BLaER1 (cell line): ENCODE data around the gene PARD6B.
"Not testable (repeated sequence)": the region's sequence is repeated elsewhere in the genome, so short reads cannot be mapped to it uniquely, and the experiment has no call there.

Experiments used
- H3K27ac ChIP-seq: shearing (Covaris generic); formaldehyde crosslinking; 2 replicates; pipeline ENCODE4 v1.8.1; 2022
- H3K27me3 ChIP-seq: shearing (Covaris generic); formaldehyde crosslinking; 2 replicates; pipeline ENCODE4 v1.8.1; 2022
- H3K36me3 ChIP-seq: shearing (Covaris generic); formaldehyde crosslinking; 2 replicates; pipeline ENCODE4 v1.8.1; 2022
- H3K4me1 ChIP-seq: shearing (Covaris generic); formaldehyde crosslinking; 2 replicates; pipeline ENCODE4 v1.8.1; 2022
- H3K4me2 ChIP-seq: shearing (Covaris generic); formaldehyde crosslinking; 2 replicates; pipeline ENCODE4 v1.8.1; 2022
- H3K4me3 ChIP-seq: shearing (Covaris generic); formaldehyde crosslinking; 2 replicates; pipeline ENCODE4 v1.8.1; 2022
- H3K9ac ChIP-seq: shearing (Covaris generic); formaldehyde crosslinking; 2 replicates; pipeline ENCODE4 v1.8.1; 2022
- H3K9me3 ChIP-seq: shearing (Covaris generic); formaldehyde crosslinking; 2 replicates; pipeline ENCODE4 v1.8.1; 2022
- H4K20me1 ChIP-seq: shearing (Covaris generic); formaldehyde crosslinking; 2 replicates; pipeline ENCODE4 v1.8.1; 2022
- Cebpa-rat ChIP-seq: shearing (Covaris generic); IDR thresholded peaks from 2 replicates; pipeline ENCODE4 v1.8.1; 2022

Gene PARD6B

DNA sequence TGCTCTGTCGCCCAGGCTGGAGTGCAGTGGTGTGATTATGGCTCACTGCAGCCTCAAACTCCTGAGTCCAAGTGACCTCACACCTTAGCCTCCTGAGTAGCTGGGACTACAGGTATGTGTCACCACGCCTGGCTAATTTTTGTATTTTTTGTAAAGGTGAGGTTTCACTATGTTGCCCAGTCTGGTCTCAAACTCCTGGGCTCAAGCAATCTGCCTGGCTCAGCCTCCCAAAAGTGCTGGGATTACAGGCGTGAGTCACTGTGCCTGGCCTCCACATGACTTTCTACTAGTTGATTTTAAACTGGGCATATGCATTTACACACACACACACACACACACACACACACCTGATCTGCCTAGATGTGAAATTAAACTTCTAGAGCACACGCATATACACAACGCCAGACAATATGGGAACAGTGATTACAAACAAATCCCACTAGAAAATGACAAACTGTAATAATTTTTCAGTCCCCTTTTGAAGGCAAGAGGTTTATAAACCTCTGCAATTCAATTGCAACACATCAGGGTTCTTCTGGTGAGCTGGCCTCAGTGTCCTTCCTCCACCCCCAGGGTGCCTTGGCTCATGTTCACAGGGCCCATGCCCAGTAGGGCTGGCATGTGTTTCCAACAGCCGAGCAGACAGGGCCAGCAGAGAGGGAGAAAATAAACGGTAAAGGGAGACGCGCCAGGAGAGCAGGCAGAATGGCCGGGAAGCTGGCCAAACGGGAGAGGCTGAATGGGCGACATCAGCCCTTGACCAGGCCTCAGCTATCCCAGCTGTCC lies 31.2 kb downstream of the PARD6B start:
- H3K9ac ChIP-seq = no peak overlapping the region
- no peak for TF ChIP-seq Cebpa-rat
- peaks cover 29% of the 10 kb centered on the region for H3K4me1 ChIP-seq
- no peaks in the 10 kb centered on the region for H3K9me3 ChIP-seq
- no peaks in the 10 kb centered on the region for H3K36me3 ChIP-seq
- H3K4me2 ChIP-seq = no peak overlapping the region
- H3K4me3 ChIP-seq = no peak overlapping the region
- no peak overlapping the region for H3K27ac ChIP-seq
- H4K20me1 ChIP-seq = no peaks in the 10 kb centered on the region
- H3K27me3 ChIP-seq = no peaks in the 10 kb centered on the region

- not testable (repeated sequence) for H3K9me3 ChIP-seq, H4K20me1 ChIP-seq, H3K9ac ChIP-seq, H3K36me3 ChIP-seq, H3K4me3 ChIP-seq, H3K27ac ChIP-seq, H3K27me3 ChIP-seq
- H3K4me1 ChIP-seq = peaks cover 41% of the 10 kb centered on the region
- H3K4me2 ChIP-seq = peak overlapping the region; percentile 39
Observed at GRCh38 chr20:50763550-50764458, 32.4 kb downstream of the PARD6B start.

DNA sequence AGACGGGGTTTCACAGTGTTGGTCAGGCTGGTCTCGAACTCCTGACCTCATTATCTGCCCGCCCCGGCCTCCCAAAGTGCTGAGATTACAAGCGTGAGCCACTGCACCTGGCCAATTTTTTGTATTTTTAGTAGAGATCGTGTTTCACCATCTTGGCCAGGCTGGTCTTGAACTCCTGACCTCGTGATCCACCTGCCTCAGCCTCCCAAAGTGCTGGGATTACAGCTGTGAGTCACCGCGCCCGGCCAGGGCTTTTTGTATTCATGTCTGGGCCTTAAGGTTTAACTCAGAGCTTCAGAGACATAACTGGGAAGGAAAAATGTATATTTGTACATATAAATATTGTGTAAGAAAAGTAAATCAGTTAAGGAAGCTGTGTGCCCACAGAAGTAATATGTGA lies 33.9 kb downstream of the PARD6B start:
- not testable (repeated sequence) for H3K27ac ChIP-seq, H3K27me3 ChIP-seq, H3K9me3 ChIP-seq, H3K9ac ChIP-seq, H3K4me2 ChIP-seq, H3K36me3 ChIP-seq, H3K4me3 ChIP-seq, H4K20me1 ChIP-seq
- H3K4me1 ChIP-seq = peaks cover 55% of the 10 kb centered on the region

DNA sequence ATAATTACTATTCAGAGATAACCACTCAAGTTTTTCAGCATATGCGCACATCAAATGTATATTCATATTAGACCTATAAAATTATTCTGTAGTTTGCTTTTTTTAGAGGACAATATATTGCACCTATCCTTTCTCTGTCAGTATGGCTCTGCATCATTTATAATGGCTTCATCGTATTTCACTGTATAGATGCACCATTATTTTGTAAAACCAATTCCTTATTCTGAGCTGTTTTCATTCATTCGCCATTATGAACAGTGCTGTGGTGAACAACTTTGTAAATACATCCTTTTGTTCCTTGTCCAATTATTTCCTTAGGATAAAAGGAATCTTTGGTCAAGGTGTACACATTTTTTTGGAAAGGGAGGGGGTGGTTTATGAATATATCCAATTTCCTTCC lies 34.3 kb downstream of the PARD6B start:
- Histone ChIP-seq H3K27me3 (no peaks in the 10 kb centered on the region), H3K9ac (no peak overlapping the region), H3K36me3 (no peaks in the 10 kb centered on the region), H3K4me2 (no peak overlapping the region), H4K20me1 (no peaks in the 10 kb centered on the region), H3K4me3 (no peak overlapping the region), H3K4me1 (peaks cover 55% of the 10 kb centered on the region), H3K9me3 (no peaks in the 10 kb centered on the region), H3K27ac (no peak overlapping the region)
- TF ChIP-seq Cebpa-rat = no peak

DNA sequence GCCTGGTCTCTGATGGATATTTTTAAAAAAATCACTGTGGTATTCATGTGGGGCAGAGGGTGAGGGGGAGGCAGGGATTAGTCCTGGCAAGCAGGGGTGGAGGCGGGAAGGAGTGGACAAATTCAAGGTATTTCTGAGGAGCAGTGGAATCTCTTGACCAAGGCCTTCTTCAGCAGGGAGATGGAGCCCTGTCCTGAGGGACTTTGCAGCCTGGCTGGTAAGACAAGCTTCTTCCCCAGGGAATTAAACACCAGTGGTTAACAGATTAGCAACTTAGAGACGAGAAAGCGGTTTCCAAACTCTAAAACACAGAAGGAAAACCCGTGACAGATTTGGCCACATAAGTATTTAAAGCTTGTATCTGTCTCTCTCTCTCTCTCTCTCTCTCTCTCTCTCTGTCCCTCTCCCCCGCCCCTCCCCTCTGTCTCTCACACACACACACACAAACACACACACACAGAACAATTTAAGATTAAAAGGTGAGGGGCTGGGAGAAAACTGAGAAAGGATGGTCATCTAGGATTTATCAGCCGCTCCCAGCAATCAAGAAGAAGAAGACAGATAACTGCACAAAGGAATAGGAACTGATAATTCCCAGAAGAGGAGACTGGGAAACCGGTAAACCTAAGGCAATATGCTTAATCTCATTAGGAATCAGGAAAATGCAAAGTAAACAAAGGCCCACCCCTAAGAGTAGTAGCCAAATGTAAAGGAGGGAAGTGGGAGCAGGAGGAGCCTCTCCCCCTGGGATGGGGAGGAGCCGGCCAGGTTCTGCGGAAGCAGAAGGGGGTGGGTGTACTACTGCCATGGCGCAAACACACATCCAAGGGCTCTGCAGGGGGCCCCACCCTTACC lies 35.8 kb downstream of the PARD6B start:
- H3K36me3 ChIP-seq, H3K9me3 ChIP-seq, H3K9ac ChIP-seq, H4K20me1 ChIP-seq, H3K4me3 ChIP-seq, H3K27me3 ChIP-seq: not testable (repeated sequence)
- peak overlapping the region; percentile 8; the same call in 1 of the 2 replicates for H3K27ac ChIP-seq
- peak overlapping the region; percentile 66 for H3K4me2 ChIP-seq
- H3K4me1 ChIP-seq = peaks cover 55% of the 10 kb centered on the region

- H3K9ac ChIP-seq, H3K9me3 ChIP-seq, H3K4me3 ChIP-seq, H3K27me3 ChIP-seq, H4K20me1 ChIP-seq, H3K36me3 ChIP-seq: not testable (repeated sequence)
- peaks cover 47% of the 10 kb centered on the region for H3K4me1 ChIP-seq
- 0 out of 2 replicates have a peak overlapping the region, but pooled peaks have one; percentile 30 for H3K27ac ChIP-seq
- H3K4me2 ChIP-seq = peak overlapping the region; percentile 43
Observed at GRCh38 chr20:50768991-50769390, 37.6 kb downstream of the PARD6B start.

GRCh38 chr20:50769551-50770085 lies 38.2 kb downstream of the PARD6B start:
- H3K27ac ChIP-seq, H3K9ac ChIP-seq, H4K20me1 ChIP-seq, H3K36me3 ChIP-seq, H3K9me3 ChIP-seq, H3K27me3 ChIP-seq, H3K4me2 ChIP-seq, H3K4me3 ChIP-seq: not testable (repeated sequence)
- peaks cover 42% of the 10 kb centered on the region for H3K4me1 ChIP-seq

- H3K27ac ChIP-seq, H3K9ac ChIP-seq, H4K20me1 ChIP-seq, H3K4me3 ChIP-seq, H3K4me2 ChIP-seq, H3K36me3 ChIP-seq, H3K9me3 ChIP-seq, H3K27me3 ChIP-seq: not testable (repeated sequence)
- H3K4me1 ChIP-seq = peaks cover 37% of the 10 kb centered on the region
Observed at GRCh38 chr20:50771419-50772080, 40.2 kb downstream of the PARD6B start.

GRCh38 chr20:50772420-50773185 lies 41.2 kb downstream of the PARD6B start:
- H3K9me3 ChIP-seq = no peaks in the 10 kb centered on the region
- TF ChIP-seq Cebpa-rat = no peak
- no peak overlapping the region for H3K27ac ChIP-seq
- no peaks in the 10 kb centered on the region for H3K27me3 ChIP-seq
- H3K4me1 ChIP-seq = peaks cover 26% of the 10 kb centered on the region
- H3K4me3 ChIP-seq = no peak overlapping the region
- H3K9ac ChIP-seq = no peak overlapping the region
- no peaks in the 10 kb centered on the region for H3K36me3 ChIP-seq
- no peak overlapping the region for H3K4me2 ChIP-seq
- H4K20me1 ChIP-seq = no peaks in the 10 kb centered on the region
